H1 (cell line): Measurements from ENCODE around the gene CAP2. TPM values are rescaled to one million over a fixed set of nuclear protein-coding genes. Genes with fewer than 3 reads are reported as not detected.

ENCODE experiments used
- CTCF ChIA-PET: fragments of 300-600 bp; sonication (Branson Sonifier 250); formaldehyde crosslinking; loops from one replicate; lab custom pipeline; 2021; ENCODE audit not compliant: partially characterized antibody; lab: Charles Lee
- POLR2A ChIA-PET: fragments of 300-600 bp; sonication (Branson Sonifier 250); formaldehyde crosslinking; loops from one replicate; lab custom pipeline; 2021; ENCODE audit warnings: inconsistent platforms; ENCODE audit not compliant: partially characterized antibody; lab: Charles Lee
- DNase-seq, 2 experiments: peaks; one replicate each; pipeline versions ENCODE4 v3.0.0 to v3.0.0-alpha.2; 2010 to 2022; ENCODE audit warnings: low spot score in 2 of 2, low read depth in 1 of 2, mixed read lengths in 1 of 2
- FAIRE-seq: peaks from 2 replicates; lab custom pipeline; 2011; peaks lifted over from hg19 to GRCh38; lab: Jason Lieb, UNC
- H2AFZ ChIP-seq: 2 replicates; pipeline ENCODE4 v1.8.1; 2012; ENCODE audit warnings: low read length, inconsistent platforms
- H2AK5ac ChIP-seq: 2 replicates; pipeline ENCODE4 v1.6.1; 2013; ENCODE audit warnings: low read depth, low read length
- H2BK120ac ChIP-seq: replicated peaks from 2 replicates; pipeline ENCODE3; 2013; ENCODE audit warnings: low read depth, low read length, inconsistent platforms
- H2BK12ac ChIP-seq: 2 replicates; pipeline ENCODE4 v1.6.1; 2013; ENCODE audit warnings: low read depth, low read length
- H2BK15ac ChIP-seq: 2 replicates; pipeline ENCODE4 v1.6.1; 2013; ENCODE audit warnings: low read length
- H2BK20ac ChIP-seq: 2 replicates; pipeline ENCODE4 v1.6.1; 2013; ENCODE audit warnings: low read length
- H2BK5ac ChIP-seq: 2 replicates; pipeline ENCODE4 v1.6.1; 2013; ENCODE audit warnings: low read depth, low read length
- H3K14ac ChIP-seq: 2 replicates; pipeline ENCODE4 v1.6.1; 2013; ENCODE audit warnings: inconsistent platforms; ENCODE audit not compliant: insufficient read length
- H3K18ac ChIP-seq: 2 replicates; pipeline ENCODE4 v1.6.1; 2013; ENCODE audit warnings: low read length; ENCODE audit errors: extremely low read depth
- H3K23ac ChIP-seq: 2 replicates; pipeline ENCODE4 v1.6.1; 2013; ENCODE audit warnings: inconsistent platforms; ENCODE audit not compliant: insufficient read length
- H3K23me2 ChIP-seq: 2 replicates; pipeline ENCODE4 v1.6.1; 2013; ENCODE audit warnings: low read depth, low read length
- H3K27ac ChIP-seq: 2 replicates; pipeline ENCODE4 v1.6.1; 2011; ENCODE audit warnings: low read depth, low read length, inconsistent platforms
- H3K27me3 ChIP-seq, 4 experiments: replicated peaks in 1 of 4; 1 replicate in 1 of 4; 2 replicates in 3 of 4; pipeline versions ENCODE4 v1.6.1 to v1.8.1; 2011 to 2013; ENCODE audit warnings: low read length in 3 of 4, mild to moderate bottlenecking in 3 of 4, inconsistent platforms in 2 of 4, mixed read lengths in 2 of 4, moderate library complexity in 1 of 4; ENCODE audit not compliant: control insufficient read depth in 3 of 4, insufficient read depth in 3 of 4; ENCODE audit errors: extremely low read depth in 1 of 4
- H3K36me3 ChIP-seq, 4 experiments: 2 replicates each; pipeline versions ENCODE4 v1.6.1 to v1.8.1; 2011 to 2013; ENCODE audit warnings: mild to moderate bottlenecking in 4 of 4, low read length in 3 of 4, moderate library complexity in 2 of 4, control low read depth in 1 of 4, inconsistent platforms in 1 of 4; ENCODE audit not compliant: insufficient read depth in 4 of 4, control insufficient read depth in 2 of 4
- H3K4ac ChIP-seq: replicated peaks from 2 replicates; pipeline ENCODE3; 2013; ENCODE audit warnings: low read length, low read depth, mixed read lengths, inconsistent platforms; ENCODE audit not compliant: insufficient read length
- H3K4me1 ChIP-seq, 4 experiments: replicated peaks in 1 of 4; 1 replicate in 1 of 4; 2 replicates in 3 of 4; pipeline versions ENCODE4 v1.6.1 to v1.8.1; 2011 to 2013; ENCODE audit warnings: low read length in 3 of 4, inconsistent platforms in 2 of 4, mixed read lengths in 1 of 4; ENCODE audit not compliant: insufficient read depth in 4 of 4, control insufficient read depth in 3 of 4
- H3K4me2 ChIP-seq, 2 experiments: 2 replicates each; pipeline versions ENCODE4 v1.6.1 to v1.8.1; 2011 to 2013; ENCODE audit warnings: low read depth in 2 of 2, low read length in 2 of 2, control low read depth in 1 of 2, inconsistent platforms in 1 of 2, mild to moderate bottlenecking in 1 of 2; ENCODE audit not compliant: insufficient read depth in 1 of 2
- H3K4me3 ChIP-seq, 4 experiments: fragments of 200-600, 300-600 bp in 1 of 4; sonication (generic), shearing (Covaris generic), sonication (Bioruptor Twin) in 1 of 4; 2 replicates each; pipeline versions ENCODE4 v1.5.1 to v1.8.1; 2011 to 2016; ENCODE audit warnings: low read length in 4 of 4, low read depth in 3 of 4, control low read depth in 2 of 4, inconsistent platforms in 2 of 4, mild to moderate bottlenecking in 2 of 4, mixed read lengths in 1 of 4, moderate library complexity in 1 of 4; ENCODE audit not compliant: insufficient read depth in 2 of 4; ENCODE audit errors: extremely low read depth in 1 of 4
- H3K56ac ChIP-seq: replicated peaks from 2 replicates; pipeline ENCODE3; 2013; ENCODE audit warnings: low read depth, mild to moderate bottlenecking, mixed read lengths, low read length, inconsistent platforms; ENCODE audit not compliant: insufficient read length
- H3K79me1 ChIP-seq: 2 replicates; pipeline ENCODE4 v1.6.1; 2013; ENCODE audit warnings: low read depth, low read length, control low read depth
- H3K79me2 ChIP-seq, 2 experiments: 2 replicates each; pipeline versions ENCODE4 v1.6.1 to v1.8.1; 2012 to 2013; ENCODE audit warnings: low read length in 2 of 2, mild to moderate bottlenecking in 2 of 2, inconsistent platforms in 1 of 2; ENCODE audit not compliant: insufficient read depth in 2 of 2, control insufficient read depth in 1 of 2
- H3K9ac ChIP-seq, 4 experiments: replicated peaks in 1 of 4; 1 replicate in 1 of 4; 2 replicates in 3 of 4; pipeline versions ENCODE4 v1.6.1 to v1.8.1; 2011 to 2013; ENCODE audit warnings: low read depth in 3 of 4, low read length in 3 of 4, control low read depth in 2 of 4, mild to moderate bottlenecking in 2 of 4, moderate library complexity in 2 of 4, inconsistent platforms in 1 of 4; ENCODE audit errors: extremely low read depth in 1 of 4
- H3K9me3 ChIP-seq, 2 experiments: 2 replicates each; pipeline versions ENCODE4 v1.6.1 to v1.8.1; 2012 to 2013; ENCODE audit warnings: mild to moderate bottlenecking in 2 of 2, moderate library complexity in 2 of 2, control low read depth in 1 of 2, inconsistent platforms in 1 of 2, low read depth in 1 of 2, low read length in 1 of 2, mixed read lengths in 1 of 2; ENCODE audit not compliant: insufficient read depth in 2 of 2
- H4K20me1 ChIP-seq, 2 experiments: replicated peaks in 1 of 2; 2 replicates each; pipeline versions ENCODE3 to v1.8.1; 2011 to 2013; ENCODE audit warnings: inconsistent platforms in 2 of 2, low read length in 2 of 2, mild to moderate bottlenecking in 1 of 2; ENCODE audit not compliant: insufficient read depth in 2 of 2, control insufficient read depth in 1 of 2
- H4K5ac ChIP-seq: 2 replicates; pipeline ENCODE4 v1.6.1; 2013; ENCODE audit warnings: low read length, low read depth, mixed read lengths, inconsistent platforms; ENCODE audit not compliant: insufficient read length
- H4K8ac ChIP-seq: 2 replicates; pipeline ENCODE4 v1.8.0; 2013; ENCODE audit warnings: mild to moderate bottlenecking, moderate library complexity, low read length, inconsistent platforms; ENCODE audit not compliant: insufficient read depth; ENCODE audit errors: extremely low read depth
- H4K91ac ChIP-seq: replicated peaks from 2 replicates; pipeline ENCODE3; 2013; ENCODE audit warnings: low read length, mixed read lengths, inconsistent platforms; ENCODE audit not compliant: insufficient read length
- CBX5 ChIP-seq: fragments of 300-800, 300-1000 bp; sonication (generic); IDR thresholded peaks from 2 replicates; pipeline ENCODE4 v1.7.1; 2016; ENCODE audit warnings: antibody characterized with exemption, low read length, low read depth
- KDM1A ChIP-seq: fragments of 200-600, 300-600 bp; sonication (generic); IDR thresholded peaks from 2 replicates; pipeline ENCODE4 v1.7.1; 2016; ENCODE audit warnings: mild to moderate bottlenecking, low read length, borderline replicate concordance
- RAD21 ChIP-seq, 2 experiments: IDR thresholded peaks in 1 of 2; conservative IDR thresholded peaks in 1 of 2; 2 replicates each; pipeline ENCODE4 v1.6.1; 2011; ENCODE audit warnings: low read depth in 2 of 2, low read length in 2 of 2, improper control_type of control experiment in 1 of 2, inconsistent platforms in 1 of 2, mild to moderate bottlenecking in 1 of 2, moderate library complexity in 1 of 2
- RBBP5 ChIP-seq: IDR thresholded peaks from 2 replicates; pipeline ENCODE4 v1.7.1; 2012; ENCODE audit warnings: low read depth, mild to moderate bottlenecking, inconsistent platforms, low read length, moderate library complexity, borderline replicate concordance
- SP4 ChIP-seq: IDR thresholded peaks from 2 replicates; pipeline ENCODE4 v1.6.1; 2012; ENCODE audit warnings: low read length, inconsistent platforms
- SUZ12 ChIP-seq: fragments of 200-600 bp; sonication (generic); IDR thresholded peaks from 2 replicates; pipeline ENCODE4 v1.6.1; 2012; ENCODE audit warnings: mild to moderate bottlenecking, inconsistent platforms, low read length, moderate library complexity, mixed read lengths
- TBP ChIP-seq: IDR thresholded peaks from 2 replicates; pipeline ENCODE4 v1.6.1; 2011; ENCODE audit warnings: low read depth, low read length, improper control_type of control experiment
- TCF12 ChIP-seq: IDR thresholded peaks from 2 replicates; pipeline ENCODE4 v1.6.1; 2011; ENCODE audit warnings: low read depth, mild to moderate bottlenecking, low read length
- USF2 ChIP-seq: IDR thresholded peaks from 2 replicates; pipeline ENCODE4 v1.6.1; 2011; ENCODE audit warnings: low read length, improper control_type of control experiment
- WGBS, 2 experiments: shearing (Covaris generic) in 1 of 2; methylation state at CpG; one replicate each; pipeline versions ENCODE4 v1.1.6 to v1.1.7; 2013 to 2015; ENCODE audit warnings: low lambda C conversion rate in 2 of 2, mixed read lengths in 2 of 2, inconsistent platforms in 1 of 2, low coverage in 1 of 2, missing lambda C conversion rate in 1 of 2; ENCODE audit not compliant: insufficient replicate concordance in 2 of 2, insufficient coverage in 1 of 2, insufficient read length in 1 of 2; ENCODE audit errors: extremely low coverage in 1 of 2, missing lambda C conversion rate in 1 of 2; 5-methylcytosine and 5-hydroxymethylcytosine counted together
- polyA plus RNA-seq, 7 experiments: library from polyadenylated mRNA; depleted of rRNA in 3 of 7; stranded (reverse) in 5 of 7; unstranded in 2 of 7; fragments of >200 nt in 5 of 7; fragments of 200-250 nt in 2 of 7; gene quantifications; 1 replicate in 5 of 7; 2 replicates in 1 of 7; 4 replicates in 1 of 7; pipeline versions ENCODE4 v1.2.1 to v1.2.3, GENCODE V29; 2011 to 2013; ENCODE audit warnings: missing spikeins in 2 of 7, mixed read lengths in 2 of 7
- total RNA-seq: library from RNA; stranded (reverse); fragmentation: NEBNext Ultra II Directional; extraction: Animal tissue kit (Norgen Biotek cat#: 25700); gene quantifications from 2 replicates; pipeline ENCODE4 v1.2.1, GENCODE V29; 2021

The CAP2 gene
- total and polyA plus RNA-seq, 2 of the 8 experiments (the other 6 are each of a cell fraction or from before 2014, with no cell fraction given) = 7.2 to 10.0 TPM

GRCh38 chr6:17418281-17419188, 25.1 kb downstream of the CAP2 start:
- H4K8ac ChIP-seq = no peak overlapping the region
- ChIA-PET POLR2A (interaction anchor here (0.6 to 2.0 kb wide), 5 partner anchors 13 to 213 kb away, joined by 3 to 7 read pairs (median 4); partner anchors contain the start of gene CAP2), CTCF (interaction anchor here (0.6 to 4.9 kb wide), 8 partner anchors 9 to 166 kb away, joined by 3 to 16 read pairs (median 3); no protein-coding TSS in a partner anchor)
- 88% methylated on average over 12 of the region's 12 CpGs; no CpG with 5 or more reads in 1 of the 2 experiments for WGBS, 2 experiments
- H3K4ac ChIP-seq = no peak overlapping the region
- H3K27ac ChIP-seq = 0 out of 2 replicates have a peak overlapping the region, but pooled peaks have one; percentile 47
- H3K14ac ChIP-seq = no peak overlapping the region
- H2AFZ ChIP-seq = no peak overlapping the region
- H3K23ac ChIP-seq = no peak overlapping the region
- no peaks in the 10 kb centered on the region for H3K9me3 ChIP-seq
- H3K4me2 ChIP-seq = 0 out of 4 replicates have a peak overlapping the region, but pooled peaks of 1 of the 2 experiments have one; percentile 3
- H3K23me2 ChIP-seq = no peaks in the 10 kb centered on the region
- FAIRE-seq = no peak
- H4K91ac ChIP-seq = no peak overlapping the region
- peaks cover 0 to 7% (median 3%) of the 10 kb centered on the region in 4 experiments; a peak in 4 of 7 replicates for H3K4me1 ChIP-seq
- H3K27me3 ChIP-seq = no peaks in the 10 kb centered on the region
- H3K79me2 ChIP-seq = peaks cover 0 to 7% of the 10 kb centered on the region in 2 experiments; a peak in 1 of 4 replicates
- no peak overlapping the region for H3K56ac ChIP-seq
- no peak overlapping the region for H2BK15ac ChIP-seq
- no peak overlapping the region for H3K9ac ChIP-seq
- H2BK5ac ChIP-seq = no peak overlapping the region
- H4K20me1 ChIP-seq = no peaks in the 10 kb centered on the region
- H3K36me3 ChIP-seq = peaks cover 0 to 4% (median 2%) of the 10 kb centered on the region in 4 experiments; a peak in 2 of 8 replicates
- no peak overlapping the region for H3K4me3 ChIP-seq
- no peak overlapping the region for H3K18ac ChIP-seq
- H2BK120ac ChIP-seq = no peak overlapping the region
- no peak overlapping the region; the same call in 1 of the 2 replicates for H2AK5ac ChIP-seq
- peak overlapping the region; percentile 63; the same call in 1 of the 2 replicates for H2BK12ac ChIP-seq
- H2BK20ac ChIP-seq = no peak overlapping the region
- DNase-seq = no peak
- H4K5ac ChIP-seq = no peak overlapping the region
- peaks cover 3% of the 10 kb centered on the region; the same call in 1 of the 2 replicates for H3K79me1 ChIP-seq
- TF ChIP-seq SUZ12 (no peak), RBBP5 (no peak), TCF12 (no peak), KDM1A (no peak), RAD21 (IDR thresholded peaks at IDR 0.05 in 1 of 2, conservative IDR thresholded peaks at IDR 0.05 in 1 of 2; ENCODE audit: low read depth in 2 of 2, low read length in 2 of 2) (no peak), SP4 (no peak), TBP (no peak), CBX5 (no peak), USF2 (no peak)
